BJ (cell line): ENCODE measurements around the gene DIAPH3. TPM values are rescaled to one million over a fixed set of nuclear protein-coding genes. Genes with fewer than 3 reads are reported as not detected.

Experiments
- CTCF ChIA-PET: fragments of 350-600 bp; formaldehyde crosslinking; extraction: SDS; loops from one replicate; lab custom pipeline; 2021; ENCODE audit warnings: antibody characterized with exemption, inconsistent platforms; lab: Yijun Ruan, JAX
- POLR2A ChIA-PET: fragments of 300-600 bp; sonication (Branson Sonifier 250); formaldehyde crosslinking; extraction: SDS; loops from one replicate; lab custom pipeline; 2021; ENCODE audit warnings: antibody characterized with exemption; lab: Charles Lee
- DNase-seq: peaks from one replicate; pipeline ENCODE4 v3.0.0-alpha.2; 2011; ENCODE audit warnings: low read depth
- H3K27me3 ChIP-seq: 2 replicates; pipeline ENCODE4 v1.6.0; 2011; ENCODE audit warnings: low read length; ENCODE audit not compliant: control insufficient read depth, insufficient read depth
- H3K36me3 ChIP-seq: 2 replicates; pipeline ENCODE4 v1.5.1; 2011; ENCODE audit warnings: low read length; ENCODE audit not compliant: control insufficient read depth, insufficient read depth
- H3K4me3 ChIP-seq: 2 replicates; pipeline ENCODE4 v1.5.1; 2011; ENCODE audit warnings: low read depth, mild to moderate bottlenecking, control low read depth, low read length
- polyA plus RNA-seq: library from polyadenylated mRNA; depleted of rRNA; stranded (reverse); fragments of >200 nt; gene quantifications from 2 replicates; pipeline ENCODE4 v1.2.3, GENCODE V29; 2011
- TF ChIP-seq, protein P1 (sequence below): IDR thresholded peaks from 2 replicates; pipeline ENCODE4 v1.5.1; 2011; ENCODE audit warnings: low read depth, mild to moderate bottlenecking, control low read depth, inconsistent platforms, low read length, moderate library complexity; ENCODE audit not compliant: insufficient read depth

The DIAPH3 gene
- polyA plus RNA-seq, 1 experiment = 8.5 TPM

DNA sequence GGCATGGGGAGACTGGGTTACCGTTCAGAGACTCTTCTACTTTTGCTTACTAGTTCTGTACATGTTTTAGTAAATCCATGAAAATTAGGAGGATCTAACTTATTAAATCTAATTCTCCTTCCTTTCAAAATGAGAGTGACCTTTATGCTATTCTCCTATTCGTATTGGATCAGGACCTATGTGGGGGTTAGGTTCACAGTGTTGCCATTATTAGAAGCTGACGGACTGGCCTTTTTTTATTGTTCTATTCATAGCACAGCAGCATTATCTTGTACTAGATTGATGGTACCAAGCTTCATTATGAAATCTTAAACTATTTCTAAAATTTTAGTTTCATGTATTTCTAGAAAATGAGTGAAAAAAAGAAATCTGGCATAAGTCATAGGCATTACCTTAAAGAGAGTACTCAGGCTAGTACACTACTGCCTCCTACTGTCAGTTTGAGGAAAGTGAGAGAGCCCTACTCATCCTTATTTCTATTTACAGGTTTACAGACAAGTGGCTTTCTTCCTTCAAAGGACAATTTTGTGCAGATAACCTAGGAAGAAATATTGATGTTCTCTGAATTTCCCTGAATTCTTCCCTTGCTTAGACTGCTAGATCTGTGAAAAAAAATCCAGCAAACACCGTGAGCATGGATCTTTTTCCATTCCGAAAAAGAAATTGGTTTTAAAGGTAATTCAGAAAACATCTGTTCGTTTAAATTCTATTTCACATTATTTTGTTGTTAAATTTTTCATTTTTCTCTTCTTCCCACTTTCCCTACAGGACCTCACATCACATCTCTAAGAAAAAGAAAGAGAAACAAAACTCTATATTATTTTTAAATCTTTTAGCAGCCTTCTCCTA lies 485.5 kb downstream of the DIAPH3 start:
- H3K36me3 ChIP-seq = no peaks in the 10 kb centered on the region
- H3K27me3 ChIP-seq = no peaks in the 10 kb centered on the region
- peak; percentile 24 for DNase-seq
- no peak overlapping the region for H3K4me3 ChIP-seq
- POLR2A ChIA-PET = no interaction called here
- CTCF ChIA-PET = interaction anchor here (0.7 to 9.1 kb wide), 23 partner anchors 8 to 652 kb away, joined by 3 to 96 read pairs (median 3); no protein-coding TSS in a partner anchor
- TF ChIP-seq, protein P1, sequence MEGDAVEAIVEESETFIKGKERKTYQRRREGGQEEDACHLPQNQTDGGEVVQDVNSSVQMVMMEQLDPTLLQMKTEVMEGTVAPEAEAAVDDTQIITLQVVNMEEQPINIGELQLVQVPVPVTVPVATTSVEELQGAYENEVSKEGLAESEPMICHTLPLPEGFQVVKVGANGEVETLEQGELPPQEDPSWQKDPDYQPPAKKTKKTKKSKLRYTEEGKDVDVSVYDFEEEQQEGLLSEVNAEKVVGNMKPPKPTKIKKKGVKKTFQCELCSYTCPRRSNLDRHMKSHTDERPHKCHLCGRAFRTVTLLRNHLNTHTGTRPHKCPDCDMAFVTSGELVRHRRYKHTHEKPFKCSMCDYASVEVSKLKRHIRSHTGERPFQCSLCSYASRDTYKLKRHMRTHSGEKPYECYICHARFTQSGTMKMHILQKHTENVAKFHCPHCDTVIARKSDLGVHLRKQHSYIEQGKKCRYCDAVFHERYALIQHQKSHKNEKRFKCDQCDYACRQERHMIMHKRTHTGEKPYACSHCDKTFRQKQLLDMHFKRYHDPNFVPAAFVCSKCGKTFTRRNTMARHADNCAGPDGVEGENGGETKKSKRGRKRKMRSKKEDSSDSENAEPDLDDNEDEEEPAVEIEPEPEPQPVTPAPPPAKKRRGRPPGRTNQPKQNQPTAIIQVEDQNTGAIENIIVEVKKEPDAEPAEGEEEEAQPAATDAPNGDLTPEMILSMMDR = peak; percentile 85

DNA sequence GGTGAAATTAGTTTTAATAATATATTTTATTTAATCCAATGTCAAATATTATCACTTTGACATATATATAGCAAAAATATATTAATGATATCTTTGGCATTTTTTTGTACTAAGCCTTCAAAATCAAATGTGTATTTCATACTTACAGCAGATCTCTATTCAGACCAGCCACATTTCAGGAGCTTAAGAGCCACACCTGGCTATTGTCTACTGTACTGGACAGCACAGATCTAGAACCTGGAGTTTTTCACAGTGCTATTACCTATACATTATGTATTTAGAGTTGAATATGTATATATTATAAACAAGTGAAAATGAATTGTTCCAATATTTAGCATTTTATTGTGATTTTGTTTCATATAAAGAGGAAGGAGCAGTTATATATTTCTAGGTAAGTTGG lies 486.3 kb downstream of the DIAPH3 start:
- H3K27me3 ChIP-seq = no peaks in the 10 kb centered on the region
- ChIA-PET POLR2A (no interaction called here), CTCF (interaction anchor here (0.7 to 9.1 kb wide), 17 partner anchors 9 to 652 kb away, joined by 3 to 96 read pairs (median 4); no protein-coding TSS in a partner anchor)
- TF ChIP-seq, protein P1 = no peak
- no peak for DNase-seq
- H3K36me3 ChIP-seq = no peaks in the 10 kb centered on the region
- H3K4me3 ChIP-seq = no peak overlapping the region

DNA sequence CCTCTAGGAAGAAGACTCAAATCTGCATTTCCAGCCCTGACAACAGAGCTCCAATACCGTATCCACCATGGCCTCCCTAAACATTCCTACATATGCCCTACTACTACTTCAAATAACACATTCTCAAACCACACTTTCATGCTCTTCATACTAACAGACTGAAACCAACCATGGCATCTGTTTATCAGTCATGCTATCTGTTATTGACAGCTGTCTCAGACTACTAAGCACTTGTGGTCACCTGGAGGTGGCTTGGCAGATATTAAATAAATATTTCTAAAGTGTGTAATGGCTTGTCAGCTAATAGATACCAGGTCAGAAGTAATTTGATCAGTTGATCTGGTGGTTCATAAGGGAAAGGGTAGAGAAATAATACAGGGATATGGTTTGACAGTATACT lies 489.1 kb downstream of the DIAPH3 start:
- POLR2A ChIA-PET = no interaction called here
- CTCF ChIA-PET = interaction anchor here (0.6 to 9.1 kb wide), 3 partner anchors 10 to 282 kb away, joined by 3 to 96 read pairs (median 5); no protein-coding TSS in a partner anchor
- DNase-seq = no peak

DNA sequence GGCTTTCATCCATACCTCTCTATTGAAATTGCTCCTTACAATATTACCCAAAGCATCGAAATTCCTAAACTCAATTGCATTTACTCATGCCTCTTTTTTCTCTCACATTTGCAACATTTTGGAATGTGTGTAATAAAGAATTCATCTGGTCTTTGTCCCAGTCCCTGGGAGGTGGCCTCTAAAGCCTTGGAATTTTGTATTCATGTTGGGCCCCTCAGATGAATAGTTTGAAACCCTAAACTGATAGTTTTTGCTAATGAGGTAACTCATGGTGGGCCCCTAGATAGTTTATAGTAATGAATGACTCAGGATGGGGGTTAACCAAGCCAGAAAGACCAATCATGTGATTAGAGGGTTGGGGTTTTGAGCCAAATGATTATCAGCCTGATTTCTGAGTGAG lies 490.4 kb downstream of the DIAPH3 start:
- CTCF ChIA-PET = interaction anchor here (1.1 to 9.1 kb wide), 2 partner anchors 11 to 281 kb away, joined by 3 to 96 read pairs; no protein-coding TSS in a partner anchor
- no peak for DNase-seq
- H3K36me3 ChIP-seq = no peaks in the 10 kb centered on the region
- TF ChIP-seq, protein P1 = no peak
- H3K27me3 ChIP-seq = no peaks in the 10 kb centered on the region
- POLR2A ChIA-PET = no interaction called here
- no peak overlapping the region for H3K4me3 ChIP-seq

More for the DNA sequence above, 489.1 kb downstream of the DIAPH3 start:
- TF ChIP-seq, protein P1 = no peak
- Histone ChIP-seq H3K27me3 (no peaks in the 10 kb centered on the region), H3K36me3 (no peaks in the 10 kb centered on the region), H3K4me3 (no peak overlapping the region)

DNA sequence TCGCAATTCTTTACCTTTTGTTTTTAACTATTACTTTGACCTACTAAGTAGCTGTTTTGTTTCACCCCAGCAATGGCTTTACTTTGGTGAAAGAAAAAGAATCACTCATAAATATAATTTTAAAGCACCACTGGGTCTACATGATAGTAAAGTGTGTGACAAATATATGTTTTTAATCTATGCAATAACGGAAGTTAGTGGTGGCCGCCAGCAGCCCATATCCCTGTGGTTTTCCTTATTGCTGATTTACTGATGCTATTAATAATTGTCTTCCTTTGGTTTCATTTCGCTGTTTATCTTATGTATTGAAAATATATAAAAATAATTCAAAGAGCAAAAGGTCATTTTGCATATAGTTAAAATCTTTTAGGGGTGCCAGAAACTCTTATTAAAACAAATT lies 491.3 kb downstream of the DIAPH3 start:
- POLR2A ChIA-PET = no interaction called here
- no peak for DNase-seq

More for the DNA sequence above, 491.3 kb downstream of the DIAPH3 start:
- CTCF ChIA-PET = interaction anchor here (1.1 to 1.7 kb wide), 4 partner anchors 9 to 281 kb away, joined by 3 to 5 read pairs (median 4); no protein-coding TSS in a partner anchor
- no peak overlapping the region for H3K4me3 ChIP-seq
- no peaks in the 10 kb centered on the region for H3K36me3 ChIP-seq
- TF ChIP-seq, protein P1 = no peak
- H3K27me3 ChIP-seq = no peaks in the 10 kb centered on the region
